HG02798 (cell line): Measurements from ENCODE around the gene ZNF783.

ENCODE experiments used
- ATAC-seq: cut with Tn5 transposase; IDR thresholded peaks from one replicate; pipeline ENCODE4 v1.9.1; 2021; ENCODE audit warnings: mild to moderate bottlenecking; ENCODE audit not compliant: unreplicated experiment, poor library complexity

The ZNF783 gene

GRCh38 chr7:149280151-149280550 lies 18.2 kb downstream of the ZNF783 start:
- no peak for ATAC-seq

- ATAC-seq = no peak
Observed at GRCh38 chr7:149280661-149281507, 18.9 kb downstream of the ZNF783 start.

- no peak for ATAC-seq
Observed at GRCh38 chr7:149281508-149282330, 19.7 kb downstream of the ZNF783 start.

GRCh38 chr7:149282331-149282655 lies 20.3 kb downstream of the ZNF783 start:
- no peak for ATAC-seq

- no peak for ATAC-seq
Observed at GRCh38 chr7:149283321-149283720, 21.3 kb downstream of the ZNF783 start.

- no peak for ATAC-seq
Observed at GRCh38 chr7:149284343-149284742, 22.3 kb downstream of the ZNF783 start.

- ATAC-seq = peak; percentile 98
Observed at GRCh38 chr7:149284850-149285585, 23.0 kb downstream of the ZNF783 start.

GRCh38 chr7:149285603-149286002 lies 23.6 kb downstream of the ZNF783 start:
- no peak for ATAC-seq

- ATAC-seq = no peak
Observed at GRCh38 chr7:149286811-149287400, 24.9 kb downstream of the ZNF783 start.

- no peak for ATAC-seq
Observed at GRCh38 chr7:149287622-149288021, 25.6 kb downstream of the ZNF783 start.

- no peak for ATAC-seq
Observed at GRCh38 chr7:149289262-149289661, 27.3 kb downstream of the ZNF783 start.

GRCh38 chr7:149289856-149290255 lies 27.9 kb downstream of the ZNF783 start:
- no peak for ATAC-seq

GRCh38 chr7:149291036-149291780 lies 29.2 kb downstream of the ZNF783 start:
- no peak for ATAC-seq

GRCh38 chr7:149291781-149292461 lies 29.9 kb downstream of the ZNF783 start:
- ATAC-seq = no peak

GRCh38 chr7:149292462-149292823 lies 30.4 kb downstream of the ZNF783 start:
- ATAC-seq = no peak

GRCh38 chr7:149293338-149293737 lies 31.3 kb downstream of the ZNF783 start:
- no peak for ATAC-seq

GRCh38 chr7:149293946-149294633 lies 32.1 kb downstream of the ZNF783 start:
- ATAC-seq = no peak

GRCh38 chr7:149294634-149295480 lies 32.9 kb downstream of the ZNF783 start:
- ATAC-seq = no peak
